HepG2 (cell line): Measurements from ENCODE around the gene SLC38A3. TPM values are rescaled to one million over a fixed set of nuclear protein-coding genes. Genes with fewer than 3 reads are reported as not detected.

ENCODE experiments used
- ATF7-NPFF ChIP-seq: sonication (generic); formaldehyde crosslinking; IDR thresholded peaks from 2 replicates; pipeline ENCODE4 v1.8.1; 2023; ENCODE audit warnings: mild to moderate bottlenecking, low read depth, missing genetic modification reagents, moderate library complexity
- DPF2 ChIP-seq: sonication (generic); formaldehyde crosslinking; IDR thresholded peaks from 2 replicates; pipeline ENCODE4 v1.4.0; 2020; ENCODE audit warnings: mild to moderate bottlenecking, low read depth, missing genetic modification reagents, borderline replicate concordance
- FOXA3 ChIP-seq: IDR thresholded peaks from 2 replicates; pipeline ENCODE4 v1.6.1; 2016; ENCODE audit warnings: missing genetic modification reagents, missing compliant biosample characterization
- GTF3A ChIP-seq: sonication (generic); formaldehyde crosslinking; conservative IDR thresholded peaks from 2 replicates; pipeline ENCODE4 v1.4.0; 2020; ENCODE audit warnings: mild to moderate bottlenecking, missing genetic modification reagents
- LCORL ChIP-seq, 2 experiments: fragments of 450-650 bp in 1 of 2; sonication (generic) in 1 of 2; formaldehyde crosslinking in 1 of 2; IDR thresholded peaks; 2 replicates each; pipeline versions ENCODE4 v1.5.0 to v1.6.1; 2017 to 2020; ENCODE audit warnings: antibody characterized with exemption in 1 of 2, missing genetic modification reagents in 1 of 2
- MAFK ChIP-seq, 2 experiments: IDR thresholded peaks in 1 of 2; conservative IDR thresholded peaks in 1 of 2; 2 replicates each; pipeline ENCODE4 v1.6.1; 2011; ENCODE audit warnings: improper control_type of control experiment in 2 of 2, low read length in 2 of 2
- MED1 ChIP-seq: sonication (generic); formaldehyde crosslinking; IDR thresholded peaks from 2 replicates; pipeline ENCODE4 v1.4.0; 2020; ENCODE audit warnings: missing genetic modification reagents
- MEIS2 ChIP-seq: sonication (generic); formaldehyde crosslinking; IDR thresholded peaks from 2 replicates; pipeline ENCODE4 v1.9.0; 2021; ENCODE audit warnings: mild to moderate bottlenecking, missing genetic modification reagents
- MTA3 ChIP-seq: sonication (generic); formaldehyde crosslinking; IDR thresholded peaks from 2 replicates; pipeline ENCODE4 v1.4.0; 2020; ENCODE audit warnings: missing genetic modification reagents
- NFRKB ChIP-seq: fragments of 450-650 bp; IDR thresholded peaks from 2 replicates; pipeline ENCODE4 v1.6.1; 2017
- RXRA ChIP-seq: sonication (generic); formaldehyde crosslinking; IDR thresholded peaks from 2 replicates; pipeline ENCODE4 v1.5.1; 2020; ENCODE audit warnings: missing genetic modification reagents
- SP140L ChIP-seq: sonication (generic); formaldehyde crosslinking; IDR thresholded peaks from 2 replicates; pipeline ENCODE4 v1.4.0; 2020; ENCODE audit warnings: missing genetic modification reagents, borderline replicate concordance
- TGIF2 ChIP-seq: IDR thresholded peaks from 2 replicates; pipeline ENCODE4 v1.6.1; 2016; ENCODE audit warnings: control low read depth, missing compliant biosample characterization
- ZNF329 ChIP-seq: sonication (generic); formaldehyde crosslinking; IDR thresholded peaks from 2 replicates; pipeline ENCODE4 v1.9.0; 2021; ENCODE audit warnings: low read depth, mild to moderate bottlenecking, missing genetic modification reagents
- ZNF501 ChIP-seq: sonication (generic); formaldehyde crosslinking; IDR thresholded peaks from 2 replicates; pipeline ENCODE4 v1.5.1; 2020; ENCODE audit warnings: mild to moderate bottlenecking, moderate library complexity, missing genetic modification reagents
- ZNF570 ChIP-seq: sonication (generic); formaldehyde crosslinking; IDR thresholded peaks from 2 replicates; pipeline ENCODE4 v1.4.0; 2020; ENCODE audit warnings: mild to moderate bottlenecking, missing genetic modification reagents, borderline replicate concordance
- ZNF652 ChIP-seq: IDR thresholded peaks from 2 replicates; pipeline ENCODE4 v1.6.1; 2016; ENCODE audit warnings: low read depth, borderline replicate concordance
- polyA plus RNA-seq, 8 experiments: library from polyadenylated mRNA; depleted of rRNA in 3 of 8; stranded (reverse) in 7 of 8; unstranded in 1 of 8; fragments of >200 nt; fragmentation: Illumina TruSeq in 4 of 8; extraction: Trizol in 4 of 8; gene quantifications; 2 replicates each; pipeline versions ENCODE4 v1.2.1 to v1.2.3, GENCODE V29; 2011 to 2016; ENCODE audit warnings: low read depth in 4 of 8, missing spikeins in 1 of 8, mixed read lengths in 1 of 8; ENCODE audit not compliant: insufficient read depth in 1 of 8
- total RNA-seq, 5 experiments: library from RNA; depleted of rRNA; stranded (reverse); fragments of >200 nt; fragmentation: Illumina TruSeq; extraction: Trizol; gene quantifications; 2 replicates each; pipeline ENCODE4 v1.2.3, GENCODE V29; 2016; ENCODE audit warnings: low read depth in 1 of 5
- TF ChIP-seq, protein P1 (sequence below), 2 experiments: sonication (generic) in 1 of 2; formaldehyde crosslinking in 1 of 2; IDR thresholded peaks; 2 replicates each; pipeline versions ENCODE4 v1.4.0 to v1.6.1; 2018 to 2020; ENCODE audit warnings: missing genetic modification reagents in 2 of 2, borderline replicate concordance in 1 of 2, low read depth in 1 of 2, mild to moderate bottlenecking in 1 of 2, missing biosample characterization in 1 of 2
- TF ChIP-seq, protein P2 (sequence below): sonication (generic); formaldehyde crosslinking; IDR thresholded peaks from 2 replicates; pipeline ENCODE4 v1.5.0; 2020; ENCODE audit warnings: missing genetic modification reagents
- TF ChIP-seq, protein P3 (sequence below): fragments of 450-650 bp; IDR thresholded peaks from 2 replicates; pipeline ENCODE4 v1.6.1; 2017; ENCODE audit warnings: mild to moderate bottlenecking
- TF ChIP-seq, protein P4 (sequence below): sonication (generic); formaldehyde crosslinking; IDR thresholded peaks from 2 replicates; pipeline ENCODE4 v1.8.0; 2023; ENCODE audit warnings: mild to moderate bottlenecking, missing genetic modification reagents

Gene SLC38A3
- total and polyA plus RNA-seq, 2 of the 13 experiments (the other 11 are each of a cell fraction or from before 2014, with no cell fraction given) = 29.8 to 164 TPM

DNA sequence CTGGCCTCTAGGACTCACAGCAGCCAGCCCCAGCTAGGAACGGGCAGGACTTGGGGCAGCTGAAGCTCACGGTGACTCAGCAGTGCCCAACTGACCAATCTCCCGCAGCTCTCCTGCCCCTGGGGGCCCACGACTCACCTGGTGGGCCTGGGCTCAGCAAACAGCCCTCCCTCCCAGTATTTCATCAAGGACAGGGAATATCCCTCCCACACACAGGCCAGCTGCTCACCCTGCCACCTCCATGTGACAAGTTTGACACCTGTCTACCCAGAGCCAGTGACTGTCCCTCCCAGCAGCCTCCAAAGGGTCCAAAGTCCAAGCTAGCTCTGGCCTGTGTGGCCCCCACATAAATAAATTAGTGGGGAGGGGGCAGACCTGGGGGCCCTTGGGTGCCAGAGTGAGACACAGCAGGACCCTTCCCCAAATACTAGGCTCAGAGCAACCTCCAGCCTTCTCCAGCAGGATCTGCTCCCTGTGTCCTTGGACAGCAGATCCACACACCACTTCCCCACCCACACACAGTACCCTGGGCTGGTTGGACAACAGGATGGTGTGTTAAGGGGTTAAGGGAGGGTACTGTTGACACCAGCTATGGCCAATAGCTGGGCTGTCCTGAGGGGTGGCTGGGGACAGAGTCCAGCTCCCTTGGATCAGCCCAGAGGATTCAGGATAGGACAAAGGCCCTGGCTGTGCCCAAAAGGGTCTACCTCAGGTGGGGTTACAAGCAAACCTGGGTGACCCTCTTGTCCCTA lies 9.4 kb upstream of the SLC38A3 start (continued):
- 0 out of 2 replicates have a peak, but pooled peaks have one; percentile 3 for TF ChIP-seq ZNF329 (CRISPR knock-in tag)
- TF ChIP-seq, protein P1, sequence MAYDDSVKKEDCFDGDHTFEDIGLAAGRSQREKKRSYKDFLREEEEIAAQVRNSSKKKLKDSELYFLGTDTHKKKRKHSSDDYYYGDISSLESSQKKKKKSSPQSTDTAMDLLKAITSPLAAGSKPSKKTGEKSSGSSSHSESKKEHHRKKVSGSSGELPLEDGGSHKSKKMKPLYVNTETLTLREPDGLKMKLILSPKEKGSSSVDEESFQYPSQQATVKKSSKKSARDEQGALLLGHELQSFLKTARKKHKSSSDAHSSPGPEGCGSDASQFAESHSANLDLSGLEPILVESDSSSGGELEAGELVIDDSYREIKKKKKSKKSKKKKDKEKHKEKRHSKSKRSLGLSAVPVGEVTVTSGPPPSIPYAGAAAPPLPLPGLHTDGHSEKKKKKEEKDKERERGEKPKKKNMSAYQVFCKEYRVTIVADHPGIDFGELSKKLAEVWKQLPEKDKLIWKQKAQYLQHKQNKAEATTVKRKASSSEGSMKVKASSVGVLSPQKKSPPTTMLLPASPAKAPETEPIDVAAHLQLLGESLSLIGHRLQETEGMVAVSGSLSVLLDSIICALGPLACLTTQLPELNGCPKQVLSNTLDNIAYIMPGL (CRISPR knock-in tag; IDR thresholded peaks at IDR 0.05; ENCODE audit: borderline replicate concordance in 1 of 2, low read depth in 1 of 2) = peak; percentile 54 to 75; a peak in 3 of 4 replicates
- no peak for TF ChIP-seq SP140L (CRISPR knock-in tag)
- peak; percentile 81 for TF ChIP-seq DPF2
- peak; percentile 64; the same call in 1 of the 2 replicates for TF ChIP-seq ZNF570 (CRISPR knock-in tag)
- peak; percentile 87 for TF ChIP-seq MED1
- TF ChIP-seq TGIF2 = peak; percentile 97
- no peak for TF ChIP-seq MTA3
- peak; percentile 67; the same call in 1 of the 2 replicates for TF ChIP-seq ATF7-NPFF (CRISPR knock-in tag)
- TF ChIP-seq, protein P2, sequence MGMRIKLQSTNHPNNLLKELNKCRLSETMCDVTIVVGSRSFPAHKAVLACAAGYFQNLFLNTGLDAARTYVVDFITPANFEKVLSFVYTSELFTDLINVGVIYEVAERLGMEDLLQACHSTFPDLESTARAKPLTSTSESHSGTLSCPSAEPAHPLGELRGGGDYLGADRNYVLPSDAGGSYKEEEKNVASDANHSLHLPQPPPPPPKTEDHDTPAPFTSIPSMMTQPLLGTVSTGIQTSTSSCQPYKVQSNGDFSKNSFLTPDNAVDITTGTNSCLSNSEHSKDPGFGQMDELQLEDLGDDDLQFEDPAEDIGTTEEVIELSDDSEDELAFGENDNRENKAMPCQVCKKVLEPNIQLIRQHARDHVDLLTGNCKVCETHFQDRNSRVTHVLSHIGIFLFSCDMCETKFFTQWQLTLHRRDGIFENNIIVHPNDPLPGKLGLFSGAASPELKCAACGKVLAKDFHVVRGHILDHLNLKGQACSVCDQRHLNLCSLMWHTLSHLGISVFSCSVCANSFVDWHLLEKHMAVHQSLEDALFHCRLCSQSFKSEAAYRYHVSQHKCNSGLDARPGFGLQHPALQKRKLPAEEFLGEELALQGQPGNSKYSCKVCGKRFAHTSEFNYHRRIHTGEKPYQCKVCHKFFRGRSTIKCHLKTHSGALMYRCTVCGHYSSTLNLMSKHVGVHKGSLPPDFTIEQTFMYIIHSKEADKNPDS (CRISPR knock-in tag) = peak; percentile 85; the same call in 1 of the 2 replicates
- TF ChIP-seq GTF3A (CRISPR knock-in tag) = no peak
- no peak for TF ChIP-seq LCORL (IDR thresholded peaks at IDR 0.05)
- peak; percentile 98 for TF ChIP-seq LCORL (CRISPR knock-in tag; IDR thresholded peaks at IDR 0.05)
- peak; percentile 90 for TF ChIP-seq RXRA (CRISPR knock-in tag)
- peak; percentile 98 for TF ChIP-seq ZNF652 (CRISPR knock-in tag)
- TF ChIP-seq NFRKB = no peak
- TF ChIP-seq MAFK (conservative IDR thresholded peaks at IDR 0.05 in 1 of 2, IDR thresholded peaks at IDR 0.05 in 1 of 2; ENCODE audit: low read length in 2 of 2) = peak; percentile 43 to 60; a peak in 3 of 4 replicates
- TF ChIP-seq, protein P3, sequence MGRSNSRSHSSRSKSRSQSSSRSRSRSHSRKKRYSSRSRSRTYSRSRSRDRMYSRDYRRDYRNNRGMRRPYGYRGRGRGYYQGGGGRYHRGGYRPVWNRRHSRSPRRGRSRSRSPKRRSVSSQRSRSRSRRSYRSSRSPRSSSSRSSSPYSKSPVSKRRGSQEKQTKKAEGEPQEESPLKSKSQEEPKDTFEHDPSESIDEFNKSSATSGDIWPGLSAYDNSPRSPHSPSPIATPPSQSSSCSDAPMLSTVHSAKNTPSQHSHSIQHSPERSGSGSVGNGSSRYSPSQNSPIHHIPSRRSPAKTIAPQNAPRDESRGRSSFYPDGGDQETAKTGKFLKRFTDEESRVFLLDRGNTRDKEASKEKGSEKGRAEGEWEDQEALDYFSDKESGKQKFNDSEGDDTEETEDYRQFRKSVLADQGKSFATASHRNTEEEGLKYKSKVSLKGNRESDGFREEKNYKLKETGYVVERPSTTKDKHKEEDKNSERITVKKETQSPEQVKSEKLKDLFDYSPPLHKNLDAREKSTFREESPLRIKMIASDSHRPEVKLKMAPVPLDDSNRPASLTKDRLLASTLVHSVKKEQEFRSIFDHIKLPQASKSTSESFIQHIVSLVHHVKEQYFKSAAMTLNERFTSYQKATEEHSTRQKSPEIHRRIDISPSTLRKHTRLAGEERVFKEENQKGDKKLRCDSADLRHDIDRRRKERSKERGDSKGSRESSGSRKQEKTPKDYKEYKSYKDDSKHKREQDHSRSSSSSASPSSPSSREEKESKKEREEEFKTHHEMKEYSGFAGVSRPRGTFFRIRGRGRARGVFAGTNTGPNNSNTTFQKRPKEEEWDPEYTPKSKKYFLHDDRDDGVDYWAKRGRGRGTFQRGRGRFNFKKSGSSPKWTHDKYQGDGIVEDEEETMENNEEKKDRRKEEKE = no peak
- TF ChIP-seq MEIS2 (CRISPR knock-in tag) = peak; percentile 82
- peak; percentile 95 for TF ChIP-seq ZNF501 (CRISPR knock-in tag)
- TF ChIP-seq FOXA3 (CRISPR knock-in tag) = peak; percentile 79
- TF ChIP-seq, protein P4, sequence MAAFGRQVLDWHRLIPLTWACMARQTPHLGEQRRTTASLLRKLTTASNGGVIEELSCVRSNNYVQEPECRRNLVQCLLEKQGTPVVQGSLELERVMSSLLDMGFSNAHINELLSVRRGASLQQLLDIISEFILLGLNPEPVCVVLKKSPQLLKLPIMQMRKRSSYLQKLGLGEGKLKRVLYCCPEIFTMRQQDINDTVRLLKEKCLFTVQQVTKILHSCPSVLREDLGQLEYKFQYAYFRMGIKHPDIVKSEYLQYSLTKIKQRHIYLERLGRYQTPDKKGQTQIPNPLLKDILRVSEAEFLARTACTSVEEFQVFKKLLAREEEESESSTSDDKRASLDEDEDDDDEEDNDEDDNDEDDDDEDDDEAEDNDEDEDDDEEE = peak; percentile 90; the same call in 1 of the 2 replicates
